CD8-positive, alpha-beta memory T cell (primary cell): ENCODE measurements around the gene ITGAE. TPM values are rescaled to one million over a fixed set of nuclear protein-coding genes. Genes with fewer than 3 reads are reported as not detected.

Experiments
- CTCF ChIA-PET: fragments of 350-600 bp; sonication (Branson Sonifier 250); formaldehyde crosslinking; loops from one replicate; lab custom pipeline; 2021; ENCODE audit warnings: antibody characterized with exemption; lab: Charles Lee
- POLR2A ChIA-PET: fragments of 350-600 bp; sonication (Branson Sonifier 250); formaldehyde crosslinking; loops from one replicate; lab custom pipeline; 2021; ENCODE audit warnings: antibody characterized with exemption; lab: Charles Lee
- DNase-seq, 5 donors: peaks; one replicate each; pipeline versions ENCODE4 v3.0.0 to v3.0.0-alpha.2; 2020 to 2022; ENCODE audit warnings: mixed read lengths in 1 of 5
- H3K27ac ChIP-seq: one replicate; pipeline ENCODE4 v1.7.0; 2013; ENCODE audit warnings: low read depth, mild to moderate bottlenecking, low read length, moderate library complexity
- H3K27me3 ChIP-seq: 2 replicates; pipeline ENCODE4 v1.7.0; 2013; ENCODE audit warnings: low read length, mild to moderate bottlenecking; ENCODE audit not compliant: insufficient read depth, poor library complexity, severe bottlenecking
- H3K36me3 ChIP-seq: 2 replicates; pipeline ENCODE4 v1.7.0; 2013; ENCODE audit warnings: mild to moderate bottlenecking, low read length, moderate library complexity; ENCODE audit not compliant: insufficient read depth
- H3K4me1 ChIP-seq: 2 replicates; pipeline ENCODE4 v1.7.0; 2013; ENCODE audit warnings: mild to moderate bottlenecking, low read length, moderate library complexity; ENCODE audit not compliant: insufficient read depth
- H3K4me3 ChIP-seq: 2 replicates; pipeline ENCODE4 v1.7.0; 2013; ENCODE audit warnings: mild to moderate bottlenecking, low read length
- H3K9me3 ChIP-seq: 2 replicates; pipeline ENCODE4 v1.7.0; 2013; ENCODE audit warnings: mild to moderate bottlenecking, low read length
- H3K27ac Mint-ChIP-seq, 8 donors: one replicate each; pipeline ENCODE4 v1.8.0; 2020 to 2021; ENCODE audit warnings: mixed read lengths in 8 of 8, mild to moderate bottlenecking in 6 of 8, inconsistent platforms in 3 of 8, moderate library complexity in 3 of 8
- H3K27me3 Mint-ChIP-seq, 2 donors: one replicate each; pipeline ENCODE4 v1.8.0; 2020 to 2021; ENCODE audit warnings: mixed read lengths in 2 of 2, mild to moderate bottlenecking in 1 of 2, moderate library complexity in 1 of 2
- H3K36me3 Mint-ChIP-seq, 3 donors: one replicate each; pipeline ENCODE4 v1.8.0; 2020 to 2021; ENCODE audit warnings: mixed read lengths in 3 of 3, inconsistent platforms in 1 of 3, mild to moderate bottlenecking in 1 of 3
- H3K4me1 Mint-ChIP-seq, 3 donors: one replicate each; pipeline ENCODE4 v1.8.0; 2020 to 2021; ENCODE audit warnings: mixed read lengths in 3 of 3, inconsistent platforms in 1 of 3, mild to moderate bottlenecking in 1 of 3
- H3K4me3 Mint-ChIP-seq, 7 donors: one replicate each; pipeline ENCODE4 v1.8.0; 2020 to 2021; ENCODE audit warnings: mixed read lengths in 7 of 7, mild to moderate bottlenecking in 6 of 7, moderate library complexity in 4 of 7, inconsistent platforms in 2 of 7
- H3K9me3 Mint-ChIP-seq, 5 donors: one replicate each; pipeline ENCODE4 v1.8.0; 2020 to 2022; ENCODE audit warnings: mixed read lengths in 5 of 5, mild to moderate bottlenecking in 3 of 5, moderate library complexity in 2 of 5, inconsistent platforms in 1 of 5
- polyA plus RNA-seq: library from polyadenylated mRNA; unstranded; fragments of 300-500 nt; fragmentation: Illumina TruSeq; gene quantifications from one replicate; pipeline ENCODE4 v1.2.3, GENCODE V29; 2021
- total RNA-seq, 2 experiments: library from RNA; stranded (reverse); gene quantifications; one replicate each; pipeline ENCODE4 v1.2.3, GENCODE V29; 2021

The ITGAE gene, protein sequence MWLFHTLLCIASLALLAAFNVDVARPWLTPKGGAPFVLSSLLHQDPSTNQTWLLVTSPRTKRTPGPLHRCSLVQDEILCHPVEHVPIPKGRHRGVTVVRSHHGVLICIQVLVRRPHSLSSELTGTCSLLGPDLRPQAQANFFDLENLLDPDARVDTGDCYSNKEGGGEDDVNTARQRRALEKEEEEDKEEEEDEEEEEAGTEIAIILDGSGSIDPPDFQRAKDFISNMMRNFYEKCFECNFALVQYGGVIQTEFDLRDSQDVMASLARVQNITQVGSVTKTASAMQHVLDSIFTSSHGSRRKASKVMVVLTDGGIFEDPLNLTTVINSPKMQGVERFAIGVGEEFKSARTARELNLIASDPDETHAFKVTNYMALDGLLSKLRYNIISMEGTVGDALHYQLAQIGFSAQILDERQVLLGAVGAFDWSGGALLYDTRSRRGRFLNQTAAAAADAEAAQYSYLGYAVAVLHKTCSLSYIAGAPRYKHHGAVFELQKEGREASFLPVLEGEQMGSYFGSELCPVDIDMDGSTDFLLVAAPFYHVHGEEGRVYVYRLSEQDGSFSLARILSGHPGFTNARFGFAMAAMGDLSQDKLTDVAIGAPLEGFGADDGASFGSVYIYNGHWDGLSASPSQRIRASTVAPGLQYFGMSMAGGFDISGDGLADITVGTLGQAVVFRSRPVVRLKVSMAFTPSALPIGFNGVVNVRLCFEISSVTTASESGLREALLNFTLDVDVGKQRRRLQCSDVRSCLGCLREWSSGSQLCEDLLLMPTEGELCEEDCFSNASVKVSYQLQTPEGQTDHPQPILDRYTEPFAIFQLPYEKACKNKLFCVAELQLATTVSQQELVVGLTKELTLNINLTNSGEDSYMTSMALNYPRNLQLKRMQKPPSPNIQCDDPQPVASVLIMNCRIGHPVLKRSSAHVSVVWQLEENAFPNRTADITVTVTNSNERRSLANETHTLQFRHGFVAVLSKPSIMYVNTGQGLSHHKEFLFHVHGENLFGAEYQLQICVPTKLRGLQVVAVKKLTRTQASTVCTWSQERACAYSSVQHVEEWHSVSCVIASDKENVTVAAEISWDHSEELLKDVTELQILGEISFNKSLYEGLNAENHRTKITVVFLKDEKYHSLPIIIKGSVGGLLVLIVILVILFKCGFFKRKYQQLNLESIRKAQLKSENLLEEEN
- 10 to 100 TPM; 46.6 to 47.3 TPM for total RNA-seq
- polyA plus RNA-seq: 66.6 TPM

DNA sequence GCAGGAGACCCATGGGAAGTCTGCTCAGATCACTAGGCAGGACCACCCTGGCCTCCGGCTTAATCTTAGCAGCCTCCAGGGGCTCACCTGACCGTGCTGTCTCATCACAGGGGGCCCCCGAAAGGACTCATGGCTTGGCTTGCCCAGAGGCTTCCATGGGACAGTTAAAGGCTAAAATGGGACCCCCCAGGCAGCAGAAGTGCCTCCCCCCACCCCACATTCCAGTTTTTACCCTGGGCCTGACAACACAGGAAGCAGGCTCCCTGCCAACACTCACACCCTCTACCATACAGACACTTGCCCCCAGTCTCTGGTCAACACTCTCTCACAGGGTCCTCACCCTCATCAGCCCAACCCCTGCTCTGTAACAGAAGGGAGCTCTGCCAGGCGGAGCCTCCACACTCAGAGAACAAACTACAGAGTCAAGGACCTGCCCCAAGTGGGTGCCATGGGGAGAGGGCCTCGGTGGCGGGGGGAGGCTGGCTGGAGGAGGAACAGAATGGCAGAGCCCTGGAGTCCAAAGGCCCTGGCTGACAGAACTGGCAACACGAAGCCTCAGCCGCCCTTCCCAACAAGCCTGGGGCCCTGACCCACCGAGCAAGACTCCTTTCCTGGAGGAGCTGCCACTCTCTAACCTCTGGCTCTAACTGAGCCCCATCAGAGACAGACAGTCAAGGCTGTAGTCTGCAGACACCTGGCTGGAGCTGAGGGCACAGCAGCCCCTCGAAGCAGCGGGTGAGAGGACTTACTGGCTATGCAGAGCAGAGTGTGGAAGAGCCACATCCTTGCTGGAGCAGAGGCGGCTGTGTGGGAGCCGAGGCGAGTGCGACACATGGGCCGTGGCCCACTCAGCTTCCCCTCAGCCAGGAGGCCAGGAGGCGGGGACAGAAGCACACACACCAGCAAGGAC, at the start of gene ITGAE:
ITGAE (minus strand) TSS at position 827 of the 910 bp plus-strand sequence; CDS start at position 783, 44 bp downstream.
- peak within 1 kb of the TSS in 7 of 8 donors; percentile 81 to 91 (median 85) for H3K27ac Mint-ChIP-seq
- Histone ChIP-seq H3K4me3 (no peak within 1 kb of the TSS), H3K9me3 (no peaks in the 10 kb centered on the region), H3K27me3 (no peaks in the 10 kb centered on the region), H3K36me3 (no peaks in the 10 kb centered on the region), H3K4me1 (peaks cover 12% of the 10 kb centered on the region), H3K27ac (no peak within 1 kb of the TSS)
- H3K27me3 Mint-ChIP-seq: no peaks in the 10 kb centered on the region
- ChIA-PET POLR2A (interaction anchor here (1.3 to 1.4 kb wide), 2 partner anchors 40 to 104 kb away, joined by 3 to 4 read pairs; partner anchors contain the start of gene P2RX5), CTCF (interaction anchor here (0.7 to 3.4 kb wide), 5 partner anchors 8 to 63 kb away, joined by 3 to 25 read pairs (median 4); no protein-coding TSS in a partner anchor)
- no peaks in the 10 kb centered on the region for H3K9me3 Mint-ChIP-seq
- H3K4me3 Mint-ChIP-seq: peak within 1 kb of the TSS; percentile 14 to 91 (median 76)
- peaks cover 36 to 71% (median 49%) of the 10 kb centered on the region in 3 donors for H3K4me1 Mint-ChIP-seq
- peaks cover 0 to 28% (median 0%) of the 10 kb centered on the region in 3 donors for H3K36me3 Mint-ChIP-seq
- DNase-seq: no peak

DNA sequence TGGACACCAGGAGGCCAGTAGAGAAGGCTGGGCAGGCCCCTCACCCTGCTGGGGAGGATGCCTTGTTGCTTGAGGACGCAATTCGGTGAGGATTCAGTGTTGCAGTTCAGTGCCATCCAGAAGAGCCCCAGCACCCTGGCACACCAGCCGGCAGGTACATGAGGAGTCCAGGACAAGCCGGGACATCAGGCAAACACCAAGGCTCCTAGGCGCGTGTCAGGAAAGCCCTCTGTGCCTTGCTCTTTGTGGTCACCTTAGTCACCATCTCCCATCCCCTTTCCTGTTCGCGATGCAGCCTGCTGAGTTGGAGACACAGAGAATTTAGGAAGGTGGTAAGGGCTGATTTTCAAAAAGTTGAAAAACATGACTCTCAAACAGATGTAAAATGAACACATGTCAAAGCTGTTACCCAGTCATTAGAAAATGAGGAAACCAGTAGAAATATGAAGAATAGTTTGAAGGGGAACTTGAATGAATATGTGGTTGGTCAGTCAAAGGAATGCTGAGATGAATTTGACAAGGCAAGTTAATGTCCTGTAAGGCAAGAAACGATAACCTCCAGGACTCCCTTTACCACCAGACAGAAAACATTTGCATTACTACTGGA, 47.3 kb upstream of the ITGAE start:
- H3K4me1 ChIP-seq: peaks cover 22% of the 10 kb centered on the region
- Mint-ChIP-seq H3K27me3 (peaks cover 9 to 10% of the 10 kb centered on the region in 2 donors), H3K9me3 (no peaks in the 10 kb centered on the region), H3K36me3 (peaks cover 0 to 15% (median 4%) of the 10 kb centered on the region in 3 donors), H3K27ac (no peak overlapping the region), H3K4me1 (peaks cover 15 to 28% (median 19%) of the 10 kb centered on the region in 3 donors), H3K4me3 (peak overlapping the region in 1 of 7 donors; percentile 18)
- no peak for DNase-seq
- no peak overlapping the region for H3K4me3 ChIP-seq
- ChIA-PET POLR2A (no interaction called here), CTCF (interaction anchor here (6.2 kb wide), 1 partner anchor 110 kb away, joined by 96 read pairs; no protein-coding TSS in a partner anchor)
- no peaks in the 10 kb centered on the region for H3K36me3 ChIP-seq
- H3K27ac ChIP-seq: no peak overlapping the region
- H3K27me3 ChIP-seq: no peaks in the 10 kb centered on the region
- no peaks in the 10 kb centered on the region for H3K9me3 ChIP-seq

DNA sequence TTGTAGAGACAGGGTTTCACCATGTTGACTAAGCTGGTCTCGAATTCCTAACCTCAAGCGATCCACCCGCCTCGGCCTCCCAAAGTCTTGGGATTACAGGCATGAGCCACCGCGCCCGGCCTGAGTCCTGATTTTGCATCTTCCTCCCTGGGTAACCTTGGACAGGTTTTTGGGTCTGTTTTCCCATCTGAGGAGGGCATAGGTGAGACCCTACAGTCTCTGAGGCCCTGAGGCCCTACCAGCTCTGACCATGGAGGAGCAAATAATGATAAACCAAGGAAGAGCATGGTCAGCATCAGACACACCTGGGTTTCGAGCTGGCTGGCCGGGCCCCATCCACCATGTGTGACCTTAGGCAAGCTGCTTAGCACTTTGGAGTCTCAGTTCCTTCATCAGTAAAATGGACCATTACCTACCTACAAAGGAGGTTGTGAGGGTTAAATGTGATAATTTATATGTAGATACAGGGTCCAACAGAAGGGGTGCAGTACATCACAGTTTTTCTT, 46.2 kb upstream of the ITGAE start:
- H3K36me3 Mint-ChIP-seq: peaks cover 0 to 26% (median 4%) of the 10 kb centered on the region in 3 donors
- H3K27ac Mint-ChIP-seq: peak overlapping the region in 1 of 8 donors; percentile 43
- Histone ChIP-seq H3K9me3 (no peaks in the 10 kb centered on the region), H3K4me1 (peaks cover 22% of the 10 kb centered on the region), H3K27me3 (no peaks in the 10 kb centered on the region), H3K27ac (no peak overlapping the region), H3K36me3 (no peaks in the 10 kb centered on the region), H3K4me3 (no peak overlapping the region)
- peaks cover 15 to 37% (median 19%) of the 10 kb centered on the region in 3 donors for H3K4me1 Mint-ChIP-seq
- peak overlapping the region in 2 of 7 donors; percentile 68 to 69 for H3K4me3 Mint-ChIP-seq
- ChIA-PET CTCF (interaction anchor here (0.9 to 6.2 kb wide), 11 partner anchors 10 to 211 kb away, joined by 3 to 96 read pairs (median 4); partner anchors contain the start of genes CTNS and SHPK), POLR2A (interaction anchor here (0.7 kb wide), 1 partner anchor 329 kb away, joined by 5 read pairs; no protein-coding TSS in a partner anchor)
- DNase-seq: no peak
- H3K27me3 Mint-ChIP-seq: peaks cover 4 to 10% of the 10 kb centered on the region in 2 donors
- no peaks in the 10 kb centered on the region for H3K9me3 Mint-ChIP-seq

DNA sequence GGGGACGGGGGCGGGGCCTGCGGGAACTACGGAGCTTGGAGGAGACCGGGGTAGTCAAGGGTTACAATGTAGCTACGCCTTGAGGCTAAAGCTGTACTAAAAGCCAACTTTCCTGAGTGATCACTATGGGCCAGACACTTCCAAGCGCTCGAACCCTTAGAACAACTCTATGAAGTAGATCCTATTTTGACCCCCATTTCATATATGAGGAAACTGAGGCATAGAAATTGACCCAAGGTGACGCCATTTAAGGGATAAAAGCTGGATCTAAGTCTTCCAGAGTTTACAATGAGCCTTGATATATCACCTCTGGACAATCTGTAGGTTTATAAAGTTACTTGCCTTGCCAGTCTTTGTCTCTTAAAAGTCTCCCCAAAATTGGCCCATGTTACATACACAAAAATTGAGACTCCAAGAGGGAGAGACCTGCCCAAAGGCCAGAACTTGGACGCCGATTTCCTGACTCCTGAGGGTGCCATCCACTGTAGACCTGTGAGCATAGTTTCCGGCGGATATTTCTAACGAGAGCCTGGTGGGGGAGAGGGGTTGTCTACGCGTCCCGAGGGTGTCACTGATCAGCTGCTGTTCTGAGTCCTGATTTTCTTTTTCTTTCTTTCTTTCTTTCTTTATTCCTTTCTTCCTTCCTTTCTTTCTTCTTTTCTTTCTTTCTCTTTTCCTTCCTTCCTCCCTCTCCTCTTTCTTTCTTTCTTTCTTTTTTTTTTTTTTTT, 45.6 kb upstream of the ITGAE start:
- H3K4me1 ChIP-seq: peaks cover 22% of the 10 kb centered on the region
- Mint-ChIP-seq H3K36me3 (peaks cover 0 to 31% (median 4%) of the 10 kb centered on the region in 3 donors), H3K4me1 (peaks cover 15 to 38% (median 19%) of the 10 kb centered on the region in 3 donors), H3K9me3 (no peaks in the 10 kb centered on the region), H3K4me3 (peak overlapping the region; percentile 91 to 99 (median 94)), H3K27me3 (peaks cover 0 to 8% of the 10 kb centered on the region in 2 donors), H3K27ac (peak overlapping the region in 3 of 8 donors; percentile 17 to 92 (median 43))
- H3K27me3 ChIP-seq: no peaks in the 10 kb centered on the region
- H3K9me3 ChIP-seq: no peaks in the 10 kb centered on the region
- no peak for DNase-seq
- no peak overlapping the region for H3K4me3 ChIP-seq
- ChIA-PET POLR2A (interaction anchor here (0.7 to 2.4 kb wide), 5 partner anchors 22 to 330 kb away, joined by 3 to 10 read pairs (median 4); no protein-coding TSS in a partner anchor), CTCF (interaction anchor here (0.6 to 6.2 kb wide), 30 partner anchors 9 to 229 kb away, joined by 3 to 96 read pairs (median 4); partner anchors contain the start of genes CTNS, HASPIN and SHPK)
- H3K27ac ChIP-seq: no peak overlapping the region
- no peaks in the 10 kb centered on the region for H3K36me3 ChIP-seq

DNA sequence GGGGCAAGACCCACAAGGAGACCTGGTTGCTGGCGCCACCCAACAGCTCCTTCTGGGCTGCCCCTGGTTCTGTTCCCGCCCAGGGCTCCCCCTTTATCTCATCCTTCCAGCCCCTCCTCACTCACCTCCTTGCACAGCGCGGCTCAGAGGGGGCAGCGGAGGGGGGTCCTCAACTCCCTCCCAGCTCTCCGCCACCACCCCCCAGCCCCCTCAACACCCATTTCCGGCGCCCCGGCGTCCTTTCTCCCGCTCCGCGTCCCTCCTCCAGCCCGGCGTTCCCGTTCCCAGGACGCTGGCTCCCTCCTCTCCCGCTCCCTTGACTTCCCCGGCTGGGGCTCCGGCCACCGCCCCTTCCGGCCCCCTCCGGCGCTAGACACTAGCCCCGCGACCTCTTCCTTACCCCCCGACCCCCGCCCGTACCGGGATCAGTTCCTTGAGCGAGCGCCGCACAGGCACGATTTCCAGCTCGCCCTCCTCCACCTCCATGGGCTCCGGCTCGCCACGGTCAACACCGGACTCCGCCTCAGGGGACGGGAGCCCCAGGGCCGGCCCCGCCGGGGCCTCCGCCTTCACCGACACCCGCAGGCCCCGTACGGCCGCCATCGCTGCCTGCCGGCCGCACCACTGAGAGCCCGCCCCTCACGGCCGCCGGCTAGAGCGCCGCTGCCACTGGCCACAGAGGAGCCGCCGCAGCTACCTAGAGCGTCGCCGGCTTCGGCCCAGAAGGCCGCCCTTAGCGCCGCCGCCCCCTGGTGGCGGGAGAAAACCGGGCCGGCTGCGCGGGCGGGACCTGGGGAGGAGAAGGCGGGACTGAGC, 44.8 kb upstream of the ITGAE start, which contains the start of gene NCBP3:
NCBP3 (minus strand) TSS at position 626 of the 816 bp plus-strand sequence; CDS start at position 603, 23 bp downstream.
- POLR2A ChIA-PET: interaction anchor here (0.5 to 2.4 kb wide), 7 partner anchors 9 to 1488 kb away, joined by 3 to 10 read pairs (median 3); no protein-coding TSS in a partner anchor
- H3K9me3 ChIP-seq: no peaks in the 10 kb centered on the region
- H3K36me3 Mint-ChIP-seq: peaks cover 0 to 38% (median 8%) of the 10 kb centered on the region in 3 donors
- H3K27ac Mint-ChIP-seq: peak within 1 kb of the TSS; percentile 81 to 98 (median 92)
- CTCF ChIA-PET: interaction anchor here (0.6 to 6.2 kb wide), 35 partner anchors 9 to 230 kb away, joined by 3 to 96 read pairs (median 4); partner anchors contain the start of genes CTNS, HASPIN and SHPK
- H3K4me1 ChIP-seq: peaks cover 22% of the 10 kb centered on the region
- H3K36me3 ChIP-seq: no peaks in the 10 kb centered on the region
- H3K4me1 Mint-ChIP-seq: peaks cover 15 to 42% (median 24%) of the 10 kb centered on the region in 3 donors
- no peaks in the 10 kb centered on the region for H3K9me3 Mint-ChIP-seq
- H3K27me3 ChIP-seq: no peaks in the 10 kb centered on the region
- H3K4me3 ChIP-seq: peak within 1 kb of the TSS; percentile 71
- peak; percentile 86 to 91 (median 86) for DNase-seq
- H3K4me3 Mint-ChIP-seq: peak within 1 kb of the TSS; percentile 91 to 99 (median 94)
- H3K27ac ChIP-seq: peak within 1 kb of the TSS; percentile 79
- peaks cover 0 to 4% of the 10 kb centered on the region in 2 donors for H3K27me3 Mint-ChIP-seq
